K562 (cell line): ENCODE measurements around the gene ADGRG1. TPM values are rescaled to one million over a fixed set of nuclear protein-coding genes. Genes with fewer than 3 reads are reported as not detected.

Experiments used
- ARID2 ChIP-seq: fragments of 450-650 bp; IDR thresholded peaks from 2 replicates; pipeline ENCODE4 v1.6.1; 2017; ENCODE audit warnings: antibody characterized with exemption, mild to moderate bottlenecking
- CBFB ChIP-seq: sonication (generic); formaldehyde crosslinking; IDR thresholded peaks from 2 replicates; pipeline ENCODE4 v1.4.0; 2020; ENCODE audit warnings: mild to moderate bottlenecking, missing genetic modification reagents
- CBX5 ChIP-seq: IDR thresholded peaks from 2 replicates; pipeline ENCODE4 v1.6.1; 2014; ENCODE audit warnings: low read depth, borderline replicate concordance
- CC2D1A ChIP-seq: fragments of 450-650 bp; IDR thresholded peaks from 2 replicates; pipeline ENCODE4 v1.6.1; 2017; ENCODE audit warnings: mild to moderate bottlenecking
- EP400 ChIP-seq: fragments of 450-650 bp; IDR thresholded peaks from 2 replicates; pipeline ENCODE4 v1.6.1; 2017; ENCODE audit warnings: antibody characterized with exemption, mild to moderate bottlenecking, moderate library complexity
- GABPA ChIP-seq: fragments of 200-800 bp; sonication (Bioruptor generic); conservative IDR thresholded peaks from 2 replicates; pipeline ENCODE4 v1.6.1; 2016; ENCODE audit warnings: low read depth, missing genetic modification characterization, missing compliant biosample characterization
- HMGN3 ChIP-seq: IDR thresholded peaks from 2 replicates; pipeline ENCODE4 v1.6.1; 2011; ENCODE audit warnings: borderline replicate concordance, low read depth, mild to moderate bottlenecking, mixed read lengths, low read length; ENCODE audit not compliant: insufficient read length; ENCODE audit errors: extremely low read depth
- HNRNPK ChIP-seq: fragments of 200-400 bp; formaldehyde crosslinking; IDR thresholded peaks from one replicate; pipeline ENCODE4 v1.6.1; 2018; ENCODE audit warnings: mild to moderate bottlenecking, low read depth, low read length; ENCODE audit not compliant: poor library complexity, severe bottlenecking
- LARP7 ChIP-seq: fragments of 450-650 bp; IDR thresholded peaks from 2 replicates; pipeline ENCODE4 v1.6.1; 2016
- LEF1 ChIP-seq: fragments of 450-650 bp; IDR thresholded peaks from 2 replicates; pipeline ENCODE4 v1.6.1; 2016; ENCODE audit warnings: mild to moderate bottlenecking
- NCOA2 ChIP-seq, 2 experiments: fragments of 450-650 bp; IDR thresholded peaks; 2 replicates each; pipeline ENCODE4 v1.6.1; 2018; ENCODE audit warnings: mild to moderate bottlenecking in 2 of 2, moderate library complexity in 1 of 2; ENCODE audit not compliant: partially characterized antibody in 2 of 2
- NFATC3 ChIP-seq: fragments of 450-650 bp; IDR thresholded peaks from 2 replicates; pipeline ENCODE4 v1.6.1; 2017; ENCODE audit warnings: mild to moderate bottlenecking
- NR2C1 ChIP-seq, 2 experiments: fragments of 450-650 bp; IDR thresholded peaks; 2 replicates each; pipeline ENCODE4 v1.6.1; 2017; ENCODE audit warnings: mild to moderate bottlenecking in 2 of 2, antibody characterized with exemption in 1 of 2, inconsistent platforms in 1 of 2, missing compliant biosample characterization in 1 of 2, missing genetic modification characterization in 1 of 2
- NR3C1 ChIP-seq: sonication (generic); formaldehyde crosslinking; IDR thresholded peaks from 2 replicates; pipeline ENCODE4 v1.8.1; 2022; ENCODE audit warnings: missing genetic modification reagents
- PHF21A ChIP-seq: fragments of 450-650 bp; IDR thresholded peaks from 2 replicates; pipeline ENCODE4 v1.6.1; 2017; ENCODE audit warnings: low read depth, borderline replicate concordance
- PRPF4 ChIP-seq: fragments of 200-400 bp; formaldehyde crosslinking; IDR thresholded peaks from one replicate; pipeline ENCODE4 v1.6.1; 2017; ENCODE audit warnings: low read length, low read depth, mild to moderate bottlenecking; ENCODE audit not compliant: insufficient read depth, poor library complexity, severe bottlenecking
- SMC3 ChIP-seq: conservative IDR thresholded peaks from 2 replicates; pipeline ENCODE4 v1.6.1; 2011; ENCODE audit warnings: low read depth, low read length, improper control_type of control experiment; ENCODE audit not compliant: insufficient read depth
- STAT5B ChIP-seq: fragments of 250-450 bp; sonication (Bioruptor Pico); IDR thresholded peaks from 2 replicates; pipeline ENCODE4 v1.8.0; 2021; ENCODE audit warnings: mild to moderate bottlenecking, inconsistent platforms
- ZC3H8 ChIP-seq: fragments of 450-650 bp; IDR thresholded peaks from 2 replicates; pipeline ENCODE4 v1.6.1; 2017
- ZEB2 ChIP-seq: fragments of 450-650 bp; IDR thresholded peaks from 2 replicates; pipeline ENCODE4 v1.6.1; 2016
- polyA plus RNA-seq, 8 experiments: library from polyadenylated mRNA; depleted of rRNA in 4 of 8; stranded (reverse) in 5 of 8; unstranded in 3 of 8; fragments of >200 nt; fragmentation: Nextera tagmentation in 2 of 8; fragmentation: Illumina TruSeq in 1 of 8; extraction: Ambion mirVana in 2 of 8; extraction: Trizol in 1 of 8; gene quantifications; 2 replicates each; pipeline versions ENCODE4 v1.2.1 to v1.2.3, GENCODE V29; 2011 to 2014; ENCODE audit warnings: inconsistent platforms in 1 of 8, missing spikeins in 1 of 8
- total RNA-seq, 7 experiments: library from RNA; depleted of rRNA in 6 of 7; stranded (reverse); fragments of >200 nt in 6 of 7; fragmentation: Illumina TruSeq in 2 of 7; extraction: Trizol in 2 of 7; gene quantifications; 2 replicates each; pipeline versions ENCODE4 v1.2.1 to v1.2.3, GENCODE V29; 2011 to 2021; ENCODE audit warnings: low replicate concordance in 1 of 7
- TF ChIP-seq, protein P1 (sequence below): fragments of 150-350 bp; conservative IDR thresholded peaks from 2 replicates; pipeline ENCODE4 v1.6.1; 2014; ENCODE audit warnings: low read length
- TF ChIP-seq, protein P2 (sequence below): fragments of 450-650 bp; formaldehyde crosslinking; IDR thresholded peaks from 2 replicates; pipeline ENCODE4 v1.4.0; 2022; ENCODE audit warnings: missing genetic modification characterization
- TF ChIP-seq, protein P3 (sequence below): fragments of 450-650 bp; IDR thresholded peaks from one replicate; pipeline ENCODE4 v1.6.1; 2018; ENCODE audit warnings: mild to moderate bottlenecking, moderate library complexity; ENCODE audit not compliant: partially characterized antibody
- TF ChIP-seq, protein P4 (sequence below): sonication (generic); formaldehyde crosslinking; IDR thresholded peaks from 2 replicates; pipeline ENCODE4 v1.8.0; 2022; ENCODE audit warnings: mild to moderate bottlenecking, missing genetic modification reagents

ADGRG1 gene
- total and polyA plus RNA-seq, 9 of the 15 experiments (the other 6 are each of a cell fraction or from before 2014, with no cell fraction given): 0.04 to 0.31 (median 0.16) TPM; not detected in 6

- TF ChIP-seq, protein P1, sequence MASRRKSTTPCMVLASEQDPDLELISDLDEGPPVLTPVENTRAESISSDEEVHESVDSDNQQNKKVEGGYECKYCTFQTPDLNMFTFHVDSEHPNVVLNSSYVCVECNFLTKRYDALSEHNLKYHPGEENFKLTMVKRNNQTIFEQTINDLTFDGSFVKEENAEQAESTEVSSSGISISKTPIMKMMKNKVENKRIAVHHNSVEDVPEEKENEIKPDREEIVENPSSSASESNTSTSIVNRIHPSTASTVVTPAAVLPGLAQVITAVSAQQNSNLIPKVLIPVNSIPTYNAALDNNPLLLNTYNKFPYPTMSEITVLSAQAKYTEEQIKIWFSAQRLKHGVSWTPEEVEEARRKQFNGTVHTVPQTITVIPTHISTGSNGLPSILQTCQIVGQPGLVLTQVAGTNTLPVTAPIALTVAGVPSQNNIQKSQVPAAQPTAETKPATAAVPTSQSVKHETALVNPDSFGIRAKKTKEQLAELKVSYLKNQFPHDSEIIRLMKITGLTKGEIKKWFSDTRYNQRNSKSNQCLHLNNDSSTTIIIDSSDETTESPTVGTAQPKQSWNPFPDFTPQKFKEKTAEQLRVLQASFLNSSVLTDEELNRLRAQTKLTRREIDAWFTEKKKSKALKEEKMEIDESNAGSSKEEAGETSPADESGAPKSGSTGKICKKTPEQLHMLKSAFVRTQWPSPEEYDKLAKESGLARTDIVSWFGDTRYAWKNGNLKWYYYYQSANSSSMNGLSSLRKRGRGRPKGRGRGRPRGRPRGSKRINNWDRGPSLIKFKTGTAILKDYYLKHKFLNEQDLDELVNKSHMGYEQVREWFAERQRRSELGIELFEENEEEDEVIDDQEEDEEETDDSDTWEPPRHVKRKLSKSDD: no peak
- TF ChIP-seq HNRNPK: no peak
- no peak for TF ChIP-seq HMGN3
- TF ChIP-seq LARP7: peak; percentile 76; the same call in 1 of the 2 replicates
- TF ChIP-seq PHF21A: no peak
- TF ChIP-seq ARID2: no peak
- TF ChIP-seq PRPF4: no peak
- TF ChIP-seq STAT5B (CRISPR knock-in tag): no peak
- TF ChIP-seq, protein P2, sequence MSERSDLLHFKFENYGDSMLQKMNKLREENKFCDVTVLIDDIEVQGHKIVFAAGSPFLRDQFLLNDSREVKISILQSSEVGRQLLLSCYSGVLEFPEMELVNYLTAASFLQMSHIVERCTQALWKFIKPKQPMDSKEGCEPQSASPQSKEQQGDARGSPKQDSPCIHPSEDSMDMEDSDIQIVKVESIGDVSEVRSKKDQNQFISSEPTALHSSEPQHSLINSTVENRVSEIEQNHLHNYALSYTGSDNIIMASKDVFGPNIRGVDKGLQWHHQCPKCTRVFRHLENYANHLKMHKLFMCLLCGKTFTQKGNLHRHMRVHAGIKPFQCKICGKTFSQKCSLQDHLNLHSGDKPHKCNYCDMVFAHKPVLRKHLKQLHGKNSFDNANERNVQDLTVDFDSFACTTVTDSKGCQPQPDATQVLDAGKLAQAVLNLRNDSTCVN (CRISPR knock-in tag): peak; percentile 81; the same call in 1 of the 2 replicates
- no peak for TF ChIP-seq ZC3H8
- no peak for TF ChIP-seq GABPA (tag)
- TF ChIP-seq EP400: no peak
- no peak for TF ChIP-seq LEF1
- TF ChIP-seq, protein P3, sequence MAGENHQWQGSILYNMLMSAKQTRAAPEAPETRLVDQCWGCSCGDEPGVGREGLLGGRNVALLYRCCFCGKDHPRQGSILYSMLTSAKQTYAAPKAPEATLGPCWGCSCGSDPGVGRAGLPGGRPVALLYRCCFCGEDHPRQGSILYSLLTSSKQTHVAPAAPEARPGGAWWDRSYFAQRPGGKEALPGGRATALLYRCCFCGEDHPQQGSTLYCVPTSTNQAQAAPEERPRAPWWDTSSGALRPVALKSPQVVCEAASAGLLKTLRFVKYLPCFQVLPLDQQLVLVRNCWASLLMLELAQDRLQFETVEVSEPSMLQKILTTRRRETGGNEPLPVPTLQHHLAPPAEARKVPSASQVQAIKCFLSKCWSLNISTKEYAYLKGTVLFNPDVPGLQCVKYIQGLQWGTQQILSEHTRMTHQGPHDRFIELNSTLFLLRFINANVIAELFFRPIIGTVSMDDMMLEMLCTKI: no peak
- TF ChIP-seq ZEB2: peak; percentile 61
- TF ChIP-seq NFATC3: 0 out of 2 replicates have a peak, but pooled peaks have one; percentile 32
- no peak for TF ChIP-seq NR3C1 (CRISPR knock-in tag)
- TF ChIP-seq CBX5: no peak
- TF ChIP-seq, protein P4, sequence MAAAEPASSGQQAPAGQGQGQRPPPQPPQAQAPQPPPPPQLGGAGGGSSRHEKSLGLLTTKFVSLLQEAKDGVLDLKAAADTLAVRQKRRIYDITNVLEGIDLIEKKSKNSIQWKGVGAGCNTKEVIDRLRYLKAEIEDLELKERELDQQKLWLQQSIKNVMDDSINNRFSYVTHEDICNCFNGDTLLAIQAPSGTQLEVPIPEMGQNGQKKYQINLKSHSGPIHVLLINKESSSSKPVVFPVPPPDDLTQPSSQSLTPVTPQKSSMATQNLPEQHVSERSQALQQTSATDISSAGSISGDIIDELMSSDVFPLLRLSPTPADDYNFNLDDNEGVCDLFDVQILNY (CRISPR knock-in tag): no peak
- no peak; the same call in 1 of the 2 replicates for TF ChIP-seq CC2D1A
- no peak for TF ChIP-seq NR2C1 (IDR thresholded peaks at IDR 0.05)
- TF ChIP-seq NR2C1 (tag; IDR thresholded peaks at IDR 0.05): peak; percentile 14; the same call in 1 of the 2 replicates
- TF ChIP-seq NCOA2 (IDR thresholded peaks at IDR 0.05; ENCODE audit: partially characterized antibody in 2 of 2): no peak
- no peak for TF ChIP-seq CBFB
- TF ChIP-seq SMC3: no peak
Measured at GRCh38 chr16:57690782-57691471, 62.5 kb downstream of the ADGRG1 start (continued).
